Frontal cortex (tissue), 4 donors: ENCODE data around the gene SF3A1. TPM values are rescaled to one million over a fixed set of nuclear protein-coding genes. Genes with fewer than 3 reads are reported as not detected.

Experiments
- DNase-seq, 2 donors: peaks; one replicate each; pipeline ENCODE4 v3.0.0; 2012; ENCODE audit warnings: low spot score in 2 of 2
- FAIRE-seq: peaks from 2 replicates; lab custom pipeline; 2012; peaks lifted over from hg19 to GRCh38; lab: Jason Lieb, UNC
- total RNA-seq: library from RNA; depleted of rRNA; stranded (reverse); fragments of >200 nt; gene quantifications from one replicate; pipeline ENCODE4 v1.2.3, GENCODE V29; 2014
- donor health status: control.
- donor health status: control.
- donor health status: control.

SF3A1 gene
- total RNA-seq, 1 donor from 2014 or later, result 13.9 TPM

GRCh38 chr22:30292069-30292970 lies 64.4 kb downstream of the SF3A1 start:
- no peak for DNase-seq
- FAIRE-seq, result no peak

- DNase-seq, result peak; percentile 69 to 83
- FAIRE-seq, result no peak
These were observed 65.4 kb downstream of the SF3A1 start for GRCh38 chr22:30291058-30291892.

DNA sequence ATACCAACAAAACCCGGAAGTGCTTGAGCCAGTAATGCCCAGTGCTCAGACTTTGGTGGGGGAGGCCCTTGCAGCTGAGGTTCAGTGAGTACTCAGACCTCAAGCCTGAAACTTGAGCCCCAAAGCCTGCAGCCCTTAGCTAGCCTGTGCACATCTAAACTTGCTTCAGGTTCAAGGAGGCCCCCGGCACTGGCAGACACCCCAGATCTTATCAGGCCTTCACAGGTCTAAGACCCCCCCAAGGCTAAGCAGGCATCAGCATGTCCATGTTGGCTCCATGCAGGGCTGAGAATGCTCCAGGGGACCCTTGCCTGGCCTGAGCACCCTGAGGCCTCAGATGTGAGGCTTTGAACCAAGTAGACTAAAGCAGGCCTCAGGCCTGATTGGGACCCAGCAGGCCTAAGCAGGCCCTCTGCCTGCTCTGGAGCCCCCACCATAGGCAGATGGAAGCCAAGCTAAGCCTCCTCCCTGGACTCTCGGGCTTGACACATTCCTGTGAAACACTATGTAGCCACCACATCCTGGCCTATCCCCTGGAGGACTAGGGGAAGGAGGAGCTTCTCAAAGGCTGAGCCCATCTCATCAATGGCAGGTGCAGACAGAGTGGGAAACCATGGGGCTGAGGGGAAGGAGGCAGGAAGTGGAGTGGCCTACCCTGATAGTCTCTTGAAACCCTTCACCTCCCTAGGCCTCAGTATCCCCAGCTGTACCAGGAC lies 66.2 kb downstream of the SF3A1 start:
- peak in 1 of 2 donors; percentile 33 for DNase-seq
- FAIRE-seq, result no peak

DNA sequence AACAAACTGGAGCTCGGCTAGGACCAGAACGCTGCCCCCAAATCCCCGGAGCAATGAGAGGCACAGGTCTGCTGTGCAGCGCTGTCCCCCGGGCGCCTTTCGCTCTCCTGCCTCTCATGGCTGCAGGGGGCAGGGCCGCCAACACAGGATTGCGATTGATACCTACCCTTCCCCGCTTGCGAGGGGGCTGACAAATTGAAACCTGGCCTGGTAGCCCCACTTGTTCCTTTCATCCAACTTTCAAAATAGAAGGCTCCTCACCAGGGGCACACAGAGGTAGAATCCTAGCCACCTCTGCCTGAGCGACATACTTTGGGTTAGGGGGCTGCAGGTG lies 66.7 kb downstream of the SF3A1 start:
- FAIRE-seq (no peak), DNase-seq (no peak)

GRCh38 chr22:30289141-30289979 lies 67.3 kb downstream of the SF3A1 start, which contains the start of gene CASTOR1:
CASTOR1 (minus strand) TSS chr22:30289505; CDS start chr22:30289497, 8 bp downstream.
- no peak for FAIRE-seq
- peak; percentile 97 to 99 for DNase-seq

- FAIRE-seq (no peak), DNase-seq (no peak)
These were observed 68.1 kb downstream of the SF3A1 start for GRCh38 chr22:30288419-30289140.

DNA sequence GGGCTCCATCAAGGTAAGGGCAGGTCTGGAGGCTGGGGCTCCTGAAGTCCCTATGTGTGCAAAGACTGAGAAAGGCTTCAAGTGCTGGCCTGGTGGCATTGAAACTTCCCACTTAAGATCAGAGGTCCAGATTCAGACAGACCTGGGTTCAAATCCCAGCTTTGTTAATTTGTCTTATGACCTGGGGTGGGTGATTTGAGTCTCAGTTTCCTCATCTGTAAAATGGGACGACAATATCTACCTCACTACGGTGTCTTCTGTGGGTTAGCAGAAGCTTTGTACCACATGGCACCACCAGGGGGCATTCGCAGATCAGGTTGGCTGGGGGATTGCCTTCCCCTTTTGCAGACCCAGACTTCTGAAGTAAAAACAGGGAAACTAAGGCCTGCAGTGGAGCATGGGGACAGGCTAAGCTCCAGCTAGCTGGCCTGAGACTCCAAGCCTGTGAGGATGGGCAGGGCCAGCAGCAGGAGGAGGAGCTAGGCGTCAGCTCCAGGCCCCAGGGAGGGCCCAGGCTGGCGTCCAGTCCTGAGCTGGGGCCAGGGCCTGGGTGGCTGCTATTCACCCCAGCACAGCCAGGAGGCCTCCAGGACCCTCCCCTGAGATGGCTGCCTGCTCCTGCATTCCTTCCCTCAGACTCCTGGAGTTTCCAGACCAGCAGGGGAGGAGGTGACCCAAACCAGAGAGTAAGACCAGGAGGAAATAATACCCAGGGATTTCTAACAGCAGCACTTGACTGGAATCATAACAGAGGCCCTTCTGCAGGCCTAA lies 68.9 kb downstream of the SF3A1 start:
- no peak for FAIRE-seq

GRCh38 chr22:30286813-30287647 lies 69.7 kb downstream of the SF3A1 start:
- no peak for FAIRE-seq
- no peak for DNase-seq

More for the DNA sequence above, 68.9 kb downstream of the SF3A1 start:
- DNase-seq, result peak; percentile 77 to 79

GRCh38 chr22:30286331-30286730 lies 70.4 kb downstream of the SF3A1 start:
- FAIRE-seq, result no peak

DNA sequence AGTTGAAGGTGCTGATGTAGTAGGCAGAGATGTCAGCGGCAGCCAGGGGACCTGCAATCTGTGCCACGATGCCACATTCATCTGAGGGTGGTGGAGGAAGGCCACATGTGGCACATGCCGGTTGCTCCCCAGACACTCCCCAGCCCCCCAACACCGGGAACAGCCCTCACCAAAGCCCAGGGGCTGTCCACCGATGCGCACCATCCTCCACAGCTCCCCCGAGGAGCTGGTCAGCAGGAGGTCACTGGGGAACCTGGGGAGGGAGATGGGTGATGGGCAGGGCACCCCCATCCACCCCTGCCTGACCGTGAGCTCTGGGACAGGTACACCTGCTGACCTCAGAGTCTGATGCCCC lies 70.9 kb downstream of the SF3A1 start:
- DNase-seq (no peak), FAIRE-seq (no peak)

More at GRCh38 chr22:30286331-30286730, 70.4 kb downstream of the SF3A1 start:
- no peak for DNase-seq

DNA sequence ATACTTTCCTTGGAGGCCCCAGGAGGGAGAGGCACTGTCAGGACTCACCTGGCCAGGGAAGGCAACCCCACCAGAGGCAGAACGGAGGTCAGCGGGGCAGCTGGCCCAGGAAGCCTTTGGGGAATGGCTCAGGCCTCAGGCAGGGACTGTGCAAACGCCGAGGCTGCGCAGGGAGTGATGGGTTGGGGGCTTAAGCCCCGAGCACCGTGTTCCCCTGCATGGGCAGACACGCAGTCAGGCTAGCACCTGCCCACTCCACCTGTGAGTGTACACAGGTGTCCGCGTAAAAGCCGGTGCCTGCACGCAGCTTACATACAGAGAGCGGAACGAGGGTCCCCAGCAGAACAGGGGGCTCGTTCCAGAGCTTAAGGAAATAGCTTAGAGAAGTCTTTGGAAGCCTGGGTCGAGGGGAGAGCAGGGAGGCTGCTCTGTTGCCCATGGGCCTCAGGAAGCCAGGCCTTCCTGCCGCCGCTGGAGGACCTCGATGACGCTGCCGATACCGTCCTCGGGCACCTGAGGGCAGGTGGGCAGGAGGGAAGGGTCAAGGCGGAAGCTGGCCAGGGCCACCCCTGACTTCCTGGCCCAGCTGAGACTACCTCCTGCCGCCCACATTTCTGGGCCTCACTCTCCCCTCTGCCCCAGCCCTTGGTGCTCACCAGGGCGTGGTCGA lies 71.4 kb downstream of the SF3A1 start:
- no peak for FAIRE-seq
- DNase-seq, result no peak

GRCh38 chr22:30284666-30285065 lies 72.0 kb downstream of the SF3A1 start:
- FAIRE-seq (no peak), DNase-seq (no peak)

DNA sequence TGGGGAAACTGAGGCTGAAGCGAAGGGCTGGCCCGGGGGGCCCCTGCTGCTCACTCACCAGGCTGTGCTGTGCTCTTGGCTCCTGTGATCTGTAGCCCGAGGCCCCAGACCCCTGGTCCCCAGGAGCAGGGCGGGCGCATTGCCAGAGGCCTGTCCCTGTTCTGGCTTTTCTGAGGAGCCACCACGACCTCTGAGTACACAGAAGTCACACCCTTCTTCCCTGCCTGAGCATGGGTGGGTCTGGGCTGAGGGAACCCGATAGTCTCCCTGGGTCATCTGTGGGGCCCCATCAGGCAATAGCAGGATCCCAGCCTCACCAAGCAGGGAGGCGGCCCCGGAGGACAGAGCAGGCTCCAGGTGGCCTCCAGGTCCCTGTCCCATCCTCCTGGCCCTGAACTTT lies 72.5 kb downstream of the SF3A1 start:
- DNase-seq (no peak), FAIRE-seq (no peak)

- DNase-seq (no peak), FAIRE-seq (no peak)
These were observed 73.4 kb downstream of the SF3A1 start for GRCh38 chr22:30283342-30283741.

GRCh38 chr22:30282616-30283046 lies 74.1 kb downstream of the SF3A1 start:
- FAIRE-seq (no peak), DNase-seq (no peak)
